ENCODE results near the gene DAB1.

DAB1 gene

DNA sequence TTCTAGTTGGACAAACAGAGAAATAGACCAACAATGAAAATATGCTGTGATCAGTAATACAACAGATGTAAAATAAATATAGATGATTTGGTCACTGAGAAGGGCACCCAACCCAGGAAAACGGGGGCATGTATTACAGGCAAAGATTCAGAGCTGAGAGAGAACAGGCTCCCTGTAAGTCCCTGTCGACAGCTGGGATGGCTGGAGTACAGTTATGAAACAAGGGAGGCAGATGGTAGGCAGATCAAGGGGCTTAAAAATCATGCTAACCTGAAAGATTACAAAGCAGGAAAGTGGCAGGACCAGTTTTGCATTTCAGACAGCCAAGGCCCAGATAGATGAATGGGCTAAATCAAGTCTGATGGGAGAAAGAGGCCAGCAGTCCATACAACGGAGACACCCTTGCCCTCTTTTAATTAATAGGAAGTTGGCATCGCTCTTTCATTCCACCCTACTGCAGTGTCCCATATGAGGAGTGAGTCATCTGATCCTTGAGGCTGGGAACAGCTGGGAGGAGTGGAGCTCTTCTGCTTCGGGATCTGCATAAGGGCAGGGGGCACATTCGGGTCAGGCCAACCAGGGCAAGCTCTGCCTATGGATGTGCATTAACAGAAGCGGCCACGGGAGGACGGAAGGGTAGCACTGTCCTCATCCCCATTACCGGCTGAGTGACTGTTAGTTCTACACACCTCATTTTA, 171.1 kb downstream of the DAB1 start:
- Histone ChIP-seq H3K9me3 (peaks cover 6% of the 10 kb centered on the region; the same call in 1 of the 2 replicates), H3K9ac (no peak overlapping the region), H3K36me3 (0 out of 2 replicates have a peak, but pooled peaks cover 3% of the 10 kb centered on the region), H3K4me3 (no peak overlapping the region), H3K4me2 (no peak overlapping the region), H3K4me1 (no peaks in the 10 kb centered on the region), H3K27me3 (no peaks in the 10 kb centered on the region), H4K20me1 (no peaks in the 10 kb centered on the region), H3K27ac (no peak overlapping the region)
- TF ChIP-seq Cebpa-rat (IDR thresholded peaks at IDR 0.05), result no peak

DNA sequence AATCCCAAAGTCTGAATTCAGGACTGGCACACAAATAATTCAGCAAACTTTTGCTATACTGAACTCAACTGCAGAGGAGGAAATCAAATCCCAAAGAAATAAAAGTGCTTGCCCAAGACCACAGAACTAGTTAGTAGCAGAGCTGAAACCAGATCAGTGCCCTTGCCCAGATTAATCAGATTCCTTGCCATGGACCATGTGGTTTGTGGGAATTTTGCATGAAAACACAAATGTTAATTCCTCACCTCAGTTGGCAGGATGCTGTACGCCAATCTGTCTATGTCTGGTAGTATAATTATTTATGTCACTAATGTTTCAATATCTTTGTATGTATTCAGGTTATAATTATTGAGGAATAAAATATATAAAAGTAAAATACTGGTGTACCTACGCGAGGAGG, 173.8 kb downstream of the DAB1 start:
- Histone ChIP-seq H3K4me3 (no peak overlapping the region), H3K9ac (no peak overlapping the region), H3K27ac (no peak overlapping the region), H3K27me3 (no peaks in the 10 kb centered on the region), H4K20me1 (no peaks in the 10 kb centered on the region), H3K36me3 (peaks cover 10% of the 10 kb centered on the region), H3K4me2 (no peak overlapping the region), H3K9me3 (peaks cover 22% of the 10 kb centered on the region), H3K4me1 (no peaks in the 10 kb centered on the region)
- TF ChIP-seq Cebpa-rat (IDR thresholded peaks at IDR 0.05), result no peak

DNA sequence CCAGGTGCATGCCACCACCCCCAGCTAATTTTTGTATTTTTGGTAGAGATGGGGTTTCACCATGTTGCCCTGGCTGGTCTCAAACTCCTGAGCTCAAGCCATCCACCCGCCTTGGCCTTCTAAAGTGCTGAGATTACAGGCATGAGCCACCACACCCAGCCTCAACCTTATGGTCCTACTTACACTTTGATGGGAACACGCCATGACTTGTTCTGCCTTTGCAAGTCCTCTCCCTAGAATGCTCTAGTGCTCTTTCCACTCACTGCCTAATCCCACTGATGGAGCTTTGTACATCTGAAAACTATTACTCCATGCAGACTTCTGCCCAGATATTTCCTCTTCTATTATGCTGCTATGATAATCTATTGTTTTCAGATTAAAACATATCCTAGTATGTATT, 174.3 kb downstream of the DAB1 start:
- Histone ChIP-seq H3K36me3 (peaks cover 10% of the 10 kb centered on the region), H3K4me1 (no peaks in the 10 kb centered on the region), H3K4me3 (no peak overlapping the region), H3K27ac (no peak overlapping the region), H4K20me1 (no peaks in the 10 kb centered on the region), H3K27me3 (no peaks in the 10 kb centered on the region), H3K9ac (no peak overlapping the region), H3K9me3 (peaks cover 22% of the 10 kb centered on the region), H3K4me2 (no peak overlapping the region)
- TF ChIP-seq Cebpa-rat (IDR thresholded peaks at IDR 0.05), result no peak

DNA sequence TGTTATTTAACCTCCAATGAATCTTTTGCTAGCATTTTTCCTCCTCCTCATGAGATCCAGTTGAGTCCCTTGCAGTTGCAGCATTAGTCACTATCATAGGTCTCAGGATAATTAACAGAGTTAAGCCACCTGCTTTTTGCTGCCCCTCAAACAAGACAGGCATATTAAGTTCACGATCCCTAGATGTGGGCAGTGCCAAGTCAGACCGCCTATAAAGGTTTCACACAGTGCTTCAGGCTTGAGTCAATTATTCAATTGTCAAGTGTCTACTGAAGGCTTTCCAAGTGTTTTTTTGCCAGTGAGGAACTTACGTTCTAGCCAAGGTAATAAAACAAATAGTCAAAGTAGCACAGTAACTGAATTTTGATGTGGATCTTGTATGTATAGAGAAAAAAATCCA, 175.0 kb downstream of the DAB1 start:
- TF ChIP-seq Cebpa-rat (IDR thresholded peaks at IDR 0.05), result no peak
- H3K4me1 ChIP-seq, result no peaks in the 10 kb centered on the region

DNA sequence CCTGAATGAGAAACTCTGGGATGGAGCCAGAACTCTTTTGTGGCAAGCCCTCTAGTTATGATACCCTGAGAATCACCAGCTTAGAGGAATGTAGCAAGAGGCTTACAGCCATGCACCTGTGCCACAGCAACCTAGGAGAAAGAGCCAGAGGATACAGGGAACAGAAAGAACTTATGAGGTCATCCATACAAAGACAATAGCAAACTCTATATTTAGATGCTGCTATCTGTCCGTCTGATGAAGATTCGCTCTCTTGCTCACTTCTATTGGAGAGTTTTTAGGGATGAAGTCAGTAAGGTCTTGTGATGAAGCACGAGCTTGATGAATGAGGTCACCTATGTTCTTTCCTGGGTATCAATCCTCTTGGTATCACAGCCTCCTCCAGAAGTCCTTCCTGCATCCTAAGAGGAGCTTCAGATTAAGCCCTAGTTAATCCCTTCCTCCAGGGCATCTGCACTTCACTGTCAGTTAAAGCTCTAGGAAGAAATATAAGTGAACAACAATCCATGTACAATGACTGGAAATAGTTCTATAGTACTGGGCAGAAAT, 185.6 kb downstream of the DAB1 start:
- no peak overlapping the region for H3K4me2 ChIP-seq
- no peak for TF ChIP-seq Cebpa-rat (IDR thresholded peaks at IDR 0.05)
- H3K9ac ChIP-seq, result no peak overlapping the region
- no peaks in the 10 kb centered on the region for H3K36me3 ChIP-seq
- no peak overlapping the region for H3K4me3 ChIP-seq
- H3K4me1 ChIP-seq, result peaks cover 17% of the 10 kb centered on the region
- no peaks in the 10 kb centered on the region for H3K9me3 ChIP-seq
- no peak overlapping the region for H3K27ac ChIP-seq
- H3K27me3 ChIP-seq, result no peaks in the 10 kb centered on the region
- no peaks in the 10 kb centered on the region for H4K20me1 ChIP-seq

More for the DNA sequence above, 175.0 kb downstream of the DAB1 start:
- Histone ChIP-seq H3K4me3 (no peak overlapping the region), H3K9me3 (peaks cover 22% of the 10 kb centered on the region), H3K9ac (no peak overlapping the region), H3K36me3 (peaks cover 10% of the 10 kb centered on the region), H3K27ac (no peak overlapping the region), H3K4me2 (no peak overlapping the region), H3K27me3 (no peaks in the 10 kb centered on the region), H4K20me1 (no peaks in the 10 kb centered on the region)

DNA sequence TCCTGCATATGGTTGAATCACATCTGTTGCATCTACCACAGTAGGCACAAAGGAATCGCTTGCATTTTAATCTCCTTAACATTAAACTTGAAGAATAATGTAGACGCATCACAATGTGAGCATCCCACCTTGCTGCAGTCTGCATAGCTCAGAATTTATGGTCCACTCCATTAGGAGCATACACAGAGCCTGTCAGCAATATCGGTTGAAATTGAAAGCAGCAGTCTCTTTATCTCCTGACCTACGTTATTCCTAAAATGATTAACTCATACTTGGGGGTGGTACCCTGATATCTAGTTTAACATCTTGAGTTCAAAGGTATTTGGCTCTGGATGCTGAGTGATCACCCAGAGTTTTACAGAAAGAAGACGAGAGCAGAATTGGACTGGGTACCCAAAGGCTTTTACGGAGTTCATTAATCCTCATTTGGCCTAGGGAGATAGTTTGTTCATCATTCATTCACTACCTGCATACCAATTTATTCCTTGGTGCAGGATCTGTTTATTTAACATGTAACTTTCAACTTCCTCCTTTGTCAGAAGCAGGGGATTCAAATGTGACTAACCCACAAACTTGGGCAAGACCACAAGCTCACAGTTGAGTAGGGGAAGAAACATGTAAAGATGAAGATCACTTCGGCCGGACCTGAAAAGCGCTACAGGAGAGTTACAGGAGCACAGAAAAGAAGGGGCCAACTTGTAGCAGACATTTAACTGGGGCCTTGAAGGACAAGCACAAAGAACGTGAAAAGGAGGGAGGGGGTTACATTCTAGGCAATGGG, 187.9 kb downstream of the DAB1 start:
- Histone ChIP-seq H3K9ac (no peak overlapping the region), H3K4me3 (no peak overlapping the region), H3K4me2 (peak overlapping the region; percentile 15), H3K36me3 (no peaks in the 10 kb centered on the region), H3K9me3 (no peaks in the 10 kb centered on the region), H3K4me1 (peaks cover 17% of the 10 kb centered on the region), H4K20me1 (peaks cover 6% of the 10 kb centered on the region; the same call in 1 of the 2 replicates), H3K27me3 (no peaks in the 10 kb centered on the region), H3K27ac (no peak overlapping the region)
- no peak for TF ChIP-seq Cebpa-rat (IDR thresholded peaks at IDR 0.05)

DNA sequence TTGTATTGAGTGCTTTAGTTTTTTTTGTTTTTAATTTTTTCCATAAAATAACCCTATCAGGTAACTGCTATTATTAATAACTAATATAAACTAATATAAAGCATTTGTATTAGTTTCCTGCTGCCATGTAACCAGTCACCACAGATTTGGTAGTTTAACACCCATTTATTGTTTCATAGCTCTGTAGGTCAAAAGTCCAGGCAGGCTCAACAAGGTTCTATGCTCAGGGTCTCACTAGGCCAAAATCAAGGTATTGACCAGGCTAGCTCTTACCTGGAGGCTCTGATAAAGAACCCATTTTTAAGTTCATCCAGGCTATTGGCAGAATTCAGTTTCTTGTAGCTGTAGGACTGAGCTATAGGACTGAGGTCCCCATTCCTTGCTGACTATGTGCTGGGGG, 189.4 kb downstream of the DAB1 start:
- H3K9ac ChIP-seq, result no peak overlapping the region
- H3K4me1 ChIP-seq, result peaks cover 23% of the 10 kb centered on the region
- H3K27me3 ChIP-seq, result no peaks in the 10 kb centered on the region
- no peak overlapping the region for H3K27ac ChIP-seq
- no peaks in the 10 kb centered on the region for H3K9me3 ChIP-seq
- no peak for TF ChIP-seq Cebpa-rat (IDR thresholded peaks at IDR 0.05)
- peaks cover 6% of the 10 kb centered on the region; the same call in 1 of the 2 replicates for H4K20me1 ChIP-seq
- no peak overlapping the region for H3K4me3 ChIP-seq
- H3K36me3 ChIP-seq, result no peaks in the 10 kb centered on the region
- H3K4me2 ChIP-seq, result no peak overlapping the region

DNA sequence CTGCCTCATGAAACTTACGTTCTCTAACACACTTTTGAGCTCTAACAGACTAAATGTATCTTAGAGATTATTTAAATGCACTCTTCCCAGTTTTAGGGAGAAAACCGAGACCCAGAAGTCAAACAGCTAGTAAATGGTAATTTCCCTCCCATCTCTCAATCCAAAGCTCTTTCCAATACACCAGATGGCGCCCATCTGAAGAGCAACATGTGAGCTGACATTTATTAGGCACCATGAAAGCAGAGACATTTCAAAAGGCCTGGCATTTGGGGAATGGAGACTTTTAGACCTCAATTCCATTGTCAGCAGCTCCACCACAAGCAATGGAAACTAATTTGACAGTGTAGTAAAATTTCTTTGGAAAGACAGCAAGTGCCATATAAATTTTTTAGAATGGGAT, 191.4 kb downstream of the DAB1 start:
- Histone ChIP-seq H3K9ac (no peak overlapping the region), H3K36me3 (no peaks in the 10 kb centered on the region), H3K9me3 (no peaks in the 10 kb centered on the region), H3K4me2 (no peak overlapping the region), H4K20me1 (peaks cover 6% of the 10 kb centered on the region; the same call in 1 of the 2 replicates), H3K4me3 (no peak overlapping the region), H3K27ac (no peak overlapping the region), H3K4me1 (peaks cover 23% of the 10 kb centered on the region), H3K27me3 (no peaks in the 10 kb centered on the region)
- no peak for TF ChIP-seq Cebpa-rat (IDR thresholded peaks at IDR 0.05)

DNA sequence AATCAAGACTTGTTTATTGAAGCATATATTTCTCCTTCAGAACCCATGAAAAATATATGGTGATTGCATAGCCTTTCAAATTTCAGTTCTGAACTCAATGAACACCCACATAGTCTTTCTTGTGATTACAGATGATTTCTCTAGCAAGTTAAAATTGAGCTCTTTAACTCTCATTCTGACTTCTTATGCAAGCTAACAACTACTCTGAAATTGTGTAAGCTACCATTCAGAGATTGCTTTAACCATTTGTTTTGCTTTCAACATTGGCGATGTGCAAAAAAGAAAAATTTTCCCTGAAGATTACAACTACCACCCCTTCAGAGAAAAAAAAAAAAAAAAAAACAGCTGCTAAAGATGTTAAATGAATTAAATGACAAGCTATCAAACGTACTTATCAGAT, 193.9 kb downstream of the DAB1 start:
- Histone ChIP-seq H3K4me1 (0 out of 2 replicates have a peak, but pooled peaks cover 10% of the 10 kb centered on the region), H3K4me3 (no peak overlapping the region), H3K27me3 (no peaks in the 10 kb centered on the region), H3K27ac (no peak overlapping the region), H3K4me2 (no peak overlapping the region), H4K20me1 (peaks cover 6% of the 10 kb centered on the region; the same call in 1 of the 2 replicates), H3K9me3 (no peaks in the 10 kb centered on the region), H3K36me3 (no peaks in the 10 kb centered on the region), H3K9ac (no peak overlapping the region)
- no peak for TF ChIP-seq Cebpa-rat (IDR thresholded peaks at IDR 0.05)

DNA sequence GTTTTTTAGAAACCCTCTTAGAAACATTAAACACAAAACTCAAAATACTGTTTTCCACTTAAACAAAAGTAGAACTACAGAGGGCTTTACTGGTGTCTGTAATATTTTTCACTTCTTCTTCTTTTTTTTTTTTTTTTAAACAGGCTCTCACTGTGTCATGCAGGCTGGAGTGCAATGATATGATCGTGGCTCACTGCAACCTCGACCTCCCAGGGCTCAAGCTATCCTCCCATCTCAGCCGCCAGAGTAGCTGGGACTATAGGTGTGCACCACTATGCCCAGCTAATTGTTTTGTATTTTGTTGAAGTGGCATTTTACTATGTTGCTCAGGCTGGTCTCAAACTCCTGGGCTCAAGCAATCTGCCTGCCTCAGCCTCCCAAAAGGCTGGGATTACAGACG, 194.8 kb downstream of the DAB1 start:
- Histone ChIP-seq H3K9ac (no peak overlapping the region), H3K9me3 (no peaks in the 10 kb centered on the region), H4K20me1 (peaks cover 6% of the 10 kb centered on the region; the same call in 1 of the 2 replicates), H3K36me3 (no peaks in the 10 kb centered on the region), H3K27me3 (no peaks in the 10 kb centered on the region), H3K27ac (no peak overlapping the region), H3K4me3 (no peak overlapping the region), H3K4me2 (no peak overlapping the region), H3K4me1 (0 out of 2 replicates have a peak, but pooled peaks cover 10% of the 10 kb centered on the region)
- no peak for TF ChIP-seq Cebpa-rat (IDR thresholded peaks at IDR 0.05)
